Measurements from ENCODE around the gene METRN.
A peak's percentile ranks its signal among the peaks of the same experiment; 100 is the strongest.

METRN gene

GRCh38 chr16:734208-734980, 19.5 kb downstream of the METRN start:
- H3K4me3 Mint-ChIP-seq, result no peak overlapping the region
- H3K27ac Mint-ChIP-seq, result no peak overlapping the region
- no peaks in the 10 kb centered on the region for H3K9me3 Mint-ChIP-seq
- peaks cover 2% of the 10 kb centered on the region for H3K27me3 Mint-ChIP-seq (ENCODE audit: low read depth, poor library complexity)
- peaks cover 14% of the 10 kb centered on the region for H3K4me1 Mint-ChIP-seq
- TF ChIP-seq CTCF (IDR thresholded peaks at IDR 0.05), result no peak
- peaks cover 9% of the 10 kb centered on the region for H3K36me3 Mint-ChIP-seq (ENCODE audit: low read depth)
- no peak for DNase-seq

- no peak for DNase-seq
- Mint-ChIP-seq H3K27ac (no peak overlapping the region), H3K9me3 (no peaks in the 10 kb centered on the region), H3K4me3 (no peak overlapping the region), H3K36me3 (ENCODE audit: low read depth) (peaks cover 9% of the 10 kb centered on the region), H3K27me3 (ENCODE audit: low read depth, poor library complexity) (peaks cover 2% of the 10 kb centered on the region), H3K4me1 (peaks cover 23% of the 10 kb centered on the region)
- no peak for TF ChIP-seq CTCF (IDR thresholded peaks at IDR 0.05)
Observed at GRCh38 chr16:734981-735881, 20.3 kb downstream of the METRN start.

GRCh38 chr16:735982-736453, 21.1 kb downstream of the METRN start:
- H3K27me3 Mint-ChIP-seq (ENCODE audit: low read depth, poor library complexity), result peaks cover 2% of the 10 kb centered on the region
- TF ChIP-seq CTCF (IDR thresholded peaks at IDR 0.05), result no peak
- peaks cover 24% of the 10 kb centered on the region for H3K4me1 Mint-ChIP-seq
- H3K9me3 Mint-ChIP-seq, result no peaks in the 10 kb centered on the region
- H3K27ac Mint-ChIP-seq, result no peak overlapping the region
- H3K36me3 Mint-ChIP-seq (ENCODE audit: low read depth), result peaks cover 9% of the 10 kb centered on the region
- H3K4me3 Mint-ChIP-seq, result no peak overlapping the region
- no peak for DNase-seq

- no peak for TF ChIP-seq CTCF (IDR thresholded peaks at IDR 0.05)
- H3K27ac Mint-ChIP-seq, result no peak overlapping the region
- peaks cover 9% of the 10 kb centered on the region for H3K36me3 Mint-ChIP-seq (ENCODE audit: low read depth)
- no peaks in the 10 kb centered on the region for H3K9me3 Mint-ChIP-seq
- DNase-seq, result no peak
- peaks cover 2% of the 10 kb centered on the region for H3K27me3 Mint-ChIP-seq (ENCODE audit: low read depth, poor library complexity)
- no peak overlapping the region for H3K4me3 Mint-ChIP-seq
- H3K4me1 Mint-ChIP-seq, result peaks cover 24% of the 10 kb centered on the region
Observed at GRCh38 chr16:736936-737481, 22.1 kb downstream of the METRN start.

- H3K36me3 Mint-ChIP-seq (ENCODE audit: low read depth), result peaks cover 9% of the 10 kb centered on the region
- peak overlapping the region; percentile 83 for H3K4me3 Mint-ChIP-seq
- peaks cover 2% of the 10 kb centered on the region for H3K27me3 Mint-ChIP-seq (ENCODE audit: low read depth, poor library complexity)
- DNase-seq, result no peak
- H3K27ac Mint-ChIP-seq, result peak overlapping the region; percentile 61
- no peaks in the 10 kb centered on the region for H3K9me3 Mint-ChIP-seq
- H3K4me1 Mint-ChIP-seq, result peaks cover 24% of the 10 kb centered on the region
- TF ChIP-seq CTCF (IDR thresholded peaks at IDR 0.05), result no peak
Observed at GRCh38 chr16:739560-740458, 24.9 kb downstream of the METRN start.
